Measurements from ENCODE around the gene BICC1. TPM values are rescaled to one million over a fixed set of nuclear protein-coding genes. Genes with fewer than 3 reads are reported as not detected.

Gene BICC1
- total and polyA plus RNA-seq, 2 of the 4 experiments (the other 2 are of a cell fraction) = 5.7 to 42.5 TPM

- DNase-seq (no peak), ATAC-seq (ENCODE audit: low read depth) (no peak)
- Histone ChIP-seq H3K27me3 (ENCODE audit: control insufficient read depth, insufficient read depth, low read length) (no peaks in the 10 kb centered on the region), H3K79me1 (ENCODE audit: low read depth in 1 of 2, low read length in 2 of 2) (peaks cover 8 to 18% of the 10 kb centered on the region in 2 experiments), H3K4me1 (ENCODE audit: control insufficient read depth, insufficient read depth, low read length) (peaks cover 5% of the 10 kb centered on the region), H3K18ac (ENCODE audit: low read depth, low read length) (no peak overlapping the region), H2BK120ac (ENCODE audit: low read depth, low read length) (no peak overlapping the region), H3K4me3 (ENCODE audit: insufficient read depth, low read depth, low read length) (no peak overlapping the region), H3K9me1 (ENCODE audit: insufficient read depth, low read length) (peaks cover 3% of the 10 kb centered on the region; the same call in 1 of the 2 replicates), H2AK9ac (replicated peaks; ENCODE audit: low read depth, low read length, poor library complexity) (no peak overlapping the region), H4K5ac (ENCODE audit: low read depth, low read length) (no peak overlapping the region), H3K23ac (ENCODE audit: low read depth, low read length) (no peak overlapping the region), H2BK5ac (ENCODE audit: low read depth, low read length, poor library complexity, severe bottlenecking) (no peak overlapping the region), H4K8ac (ENCODE audit: low read depth in 2 of 2, low read length in 2 of 2) (no peak overlapping the region), H2AFZ (replicated peaks; ENCODE audit: low read length, poor library complexity) (no peak overlapping the region), H3K9me3 (ENCODE audit: control insufficient read depth, insufficient read depth, low read length) (no peaks in the 10 kb centered on the region), H3K56ac (ENCODE audit: extremely low read depth, insufficient read depth, low read length) (no peak overlapping the region), H3K9ac (ENCODE audit: low read depth, low read length) (no peak overlapping the region), H2AK5ac (ENCODE audit: low read depth, low read length) (no peak overlapping the region), H3K4ac (ENCODE audit: low read depth, low read length) (no peak overlapping the region), H3K14ac (replicated peaks; ENCODE audit: low read depth, low read length) (no peak overlapping the region), H3K4me2 (ENCODE audit: low read depth, low read length) (no peak overlapping the region), H4K20me1 (ENCODE audit: insufficient read depth, low read length) (no peaks in the 10 kb centered on the region; the same call in none of the 2 replicates), H3K27ac (ENCODE audit: insufficient read depth, low read length) (no peak overlapping the region), H4K91ac (ENCODE audit: insufficient read depth, low read depth, low read length) (no peak overlapping the region), H3K36me3 (ENCODE audit: control insufficient read depth, insufficient read depth, low read length) (peaks cover 3% of the 10 kb centered on the region; the same call in 1 of the 2 replicates), H2BK20ac (ENCODE audit: low read depth, low read length) (no peak overlapping the region), H2BK15ac (ENCODE audit: low read depth, low read length) (no peak overlapping the region)
- ChIA-PET CTCF (no interaction called here), POLR2A (ENCODE audit: unreplicated experiment) (no interaction called here)
- intact Hi-C loops (cut with micrococcal nuclease) (no loop called here), dilution Hi-C loops (cut with HindIII; ENCODE audit: low sequenced_read_pairs, unreplicated experiment) (no loop called here), in situ Hi-C loops (cut with MboI; ENCODE audit: low sequenced_read_pairs) (no loop called here)
- no TSS peak for BruUV-seq (replicated peaks)
- TF ChIP-seq RFX5 (IDR thresholded peaks at IDR 0.05; ENCODE audit: low read depth, low read length) (no peak), CTCF (conservative IDR thresholded peaks at IDR 0.05; ENCODE audit: low read depth, low read length) (no peak), MAFK (IDR thresholded peaks at IDR 0.05; ENCODE audit: low read depth, low read length) (no peak), NFE2L2 (IDR thresholded peaks at IDR 0.05; ENCODE audit: low read depth, low read length) (no peak), CHD1 (IDR thresholded peaks at IDR 0.05; ENCODE audit: low read depth, low read length) (no peak), CEBPB (IDR thresholded peaks at IDR 0.05; ENCODE audit: low read depth, low read length) (no peak), MAZ (IDR thresholded peaks at IDR 0.05; ENCODE audit: borderline replicate concordance, low read depth, low read length) (no peak), BHLHE40 (IDR thresholded peaks at IDR 0.05; ENCODE audit: low read depth, low read length) (no peak), USF2 (IDR thresholded peaks at IDR 0.05; ENCODE audit: low read depth, low read length) (no peak), SMC3 (IDR thresholded peaks at IDR 0.05; ENCODE audit: low read depth, low read length) (no peak), POLR2A (IDR thresholded peaks at IDR 0.05; ENCODE audit: low read depth, low read length) (no peak), FOS (IDR thresholded peaks at IDR 0.05; ENCODE audit: low read depth, low read length) (no peak)
- TF ChIP-seq, protein P1, sequence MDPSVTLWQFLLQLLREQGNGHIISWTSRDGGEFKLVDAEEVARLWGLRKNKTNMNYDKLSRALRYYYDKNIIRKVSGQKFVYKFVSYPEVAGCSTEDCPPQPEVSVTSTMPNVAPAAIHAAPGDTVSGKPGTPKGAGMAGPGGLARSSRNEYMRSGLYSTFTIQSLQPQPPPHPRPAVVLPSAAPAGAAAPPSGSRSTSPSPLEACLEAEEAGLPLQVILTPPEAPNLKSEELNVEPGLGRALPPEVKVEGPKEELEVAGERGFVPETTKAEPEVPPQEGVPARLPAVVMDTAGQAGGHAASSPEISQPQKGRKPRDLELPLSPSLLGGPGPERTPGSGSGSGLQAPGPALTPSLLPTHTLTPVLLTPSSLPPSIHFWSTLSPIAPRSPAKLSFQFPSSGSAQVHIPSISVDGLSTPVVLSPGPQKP (IDR thresholded peaks at IDR 0.05; ENCODE audit: borderline replicate concordance, low read depth, low read length) = no peak
- WGBS, 2 experiments (ENCODE audit: extremely low coverage in 2 of 2, insufficient read length in 1 of 2) = no CpG with 5 or more reads among the region's 13 CpGs
Observed at GRCh38 chr10:58718596-58718995, 205.9 kb downstream of the BICC1 start.

All from IMR-90 (cell line).